HepG2 (cell line): ENCODE measurements around the gene MAP3K9. TPM values are rescaled to one million over a fixed set of nuclear protein-coding genes. Genes with fewer than 3 reads are reported as not detected.

Source experiments
- ATAC-seq: fragments of 200-7000 bp; cut with Tn5 transposase; 3 replicates; pipeline ENCODE4 v1.9.1; 2020; ENCODE audit warnings: mild to moderate bottlenecking, moderate library complexity
- BruUV-seq: library from RNA; stranded (reverse); fragments of 400-500 nt; replicated peaks from 2 replicates; lab custom pipeline; 2021; lab: Mats Ljungman, UMichigan
- CTCF ChIA-PET: fragments of 300-600 bp; formaldehyde crosslinking; extraction: SDS; loops from one replicate; lab custom pipeline; 2021; ENCODE audit warnings: low total read pairs, inconsistent platforms, low intra/inter-chr PET ratio; lab: Yijun Ruan, JAX
- POLR2A ChIA-PET: fragments of 350-600 bp; sonication (Branson Sonifier 250); formaldehyde crosslinking; loops from one replicate; lab custom pipeline; 2020; ENCODE audit warnings: antibody characterized with exemption, inconsistent platforms; lab: Yijun Ruan, JAX
- DNase-seq: peaks from one replicate; pipeline ENCODE4 v3.0.0-alpha.2; 2015; ENCODE audit warnings: low spot score
- FAIRE-seq: peaks from 3 replicates; lab custom pipeline; 2011; peaks lifted over from hg19 to GRCh38; lab: Jason Lieb, UNC
- H2AFZ ChIP-seq: one replicate; pipeline ENCODE4 v1.6.1; 2011; ENCODE audit warnings: low read length, inconsistent platforms
- H3K27ac ChIP-seq: fragments of 300-600 bp; 3 replicates; pipeline ENCODE4 v1.8.0; 2011; ENCODE audit warnings: mixed run types, mild to moderate bottlenecking, mixed read lengths, low read length, inconsistent platforms; ENCODE audit not compliant: insufficient read depth; ENCODE audit errors: extremely low read length
- H3K27me3 ChIP-seq, 2 experiments: fragments of 200-600 bp in 1 of 2; 2 replicates in 1 of 2; 3 replicates in 1 of 2; pipeline versions ENCODE4 v1.6.0 to v1.8.0; 2011; ENCODE audit warnings: low read length in 2 of 2, mild to moderate bottlenecking in 2 of 2, moderate library complexity in 2 of 2, inconsistent platforms in 1 of 2; ENCODE audit not compliant: insufficient read depth in 2 of 2, control insufficient read depth in 1 of 2
- H3K36me3 ChIP-seq, 2 experiments: fragments of 200-600 bp in 1 of 2; replicated peaks in 1 of 2; 2 replicates in 1 of 2; 3 replicates in 1 of 2; pipeline versions ENCODE4 v1.5.1 to v1.8.0; 2011; ENCODE audit warnings: low read length in 2 of 2, inconsistent platforms in 1 of 2; ENCODE audit not compliant: insufficient read depth in 2 of 2, control insufficient read depth in 1 of 2
- H3K4me1 ChIP-seq: 2 replicates; pipeline ENCODE4 v1.5.1; 2012; ENCODE audit warnings: low read length, inconsistent platforms; ENCODE audit not compliant: insufficient read depth
- H3K4me2 ChIP-seq: 2 replicates; pipeline ENCODE4 v1.6.0; 2011; ENCODE audit warnings: low read depth, low read length, inconsistent platforms
- H3K4me3 ChIP-seq, 3 experiments: fragments of 200-600 bp in 1 of 3; sonication (generic), shearing (Covaris generic) in 1 of 3; replicated peaks in 1 of 3; 2 replicates each; pipeline ENCODE4 v1.5.1; 2011 to 2016; ENCODE audit warnings: low read length in 3 of 3, inconsistent platforms in 2 of 3, low read depth in 2 of 3, mild to moderate bottlenecking in 2 of 3, control low read depth in 1 of 3, mixed read lengths in 1 of 3; ENCODE audit not compliant: insufficient read depth in 1 of 3
- H3K79me2 ChIP-seq: one replicate; pipeline ENCODE4 v1.6.1; 2011; ENCODE audit warnings: low read length, inconsistent platforms; ENCODE audit not compliant: insufficient read depth
- H3K9ac ChIP-seq: 2 replicates; pipeline ENCODE4 v1.6.0; 2011; ENCODE audit warnings: mild to moderate bottlenecking, low read depth, low read length, inconsistent platforms; ENCODE audit not compliant: insufficient read depth
- H3K9me3 ChIP-seq: 2 replicates; pipeline ENCODE4 v1.5.1; 2012; ENCODE audit warnings: mild to moderate bottlenecking, low read length
- H4K20me1 ChIP-seq: 2 replicates; pipeline ENCODE4 v1.6.0; 2011; ENCODE audit warnings: inconsistent platforms, mild to moderate bottlenecking, low read length, moderate library complexity; ENCODE audit not compliant: insufficient read depth
- HNRNPL ChIP-seq: fragments of 200-400 bp; formaldehyde crosslinking; IDR thresholded peaks from 2 replicates; pipeline ENCODE4 v1.6.1; 2017; ENCODE audit warnings: mild to moderate bottlenecking, low read depth, low read length
- JUNB ChIP-seq: sonication (generic); formaldehyde crosslinking; IDR thresholded peaks from 2 replicates; pipeline ENCODE4 v1.8.0; 2022; ENCODE audit warnings: missing genetic modification reagents, mild to moderate bottlenecking, borderline replicate concordance
- KAT8 ChIP-seq: IDR thresholded peaks from 2 replicates; pipeline ENCODE4 v1.6.1; 2016; ENCODE audit warnings: missing genetic modification reagents, missing compliant biosample characterization
- KIAA2018 ChIP-seq: sonication (generic); formaldehyde crosslinking; IDR thresholded peaks from 2 replicates; pipeline ENCODE4 v1.5.0; 2020; ENCODE audit warnings: mild to moderate bottlenecking, missing genetic modification reagents, borderline replicate concordance
- NCOR1 ChIP-seq: fragments of 200-600 bp; sonication (generic); IDR thresholded peaks from 2 replicates; pipeline ENCODE4 v1.7.0; 2017; ENCODE audit warnings: antibody characterized with exemption, low read length, borderline replicate concordance
- RFXANK ChIP-seq: IDR thresholded peaks from 2 replicates; pipeline ENCODE4 v1.6.1; 2016
- TBL1XR1 ChIP-seq: fragments of 150-350 bp; IDR thresholded peaks from 2 replicates; pipeline ENCODE4 v1.6.1; 2014; ENCODE audit warnings: borderline replicate concordance, low read length; ENCODE audit not compliant: partially characterized antibody
- ZNF777 ChIP-seq: sonication (generic); formaldehyde crosslinking; IDR thresholded peaks from 2 replicates; pipeline ENCODE4 v1.4.0; 2020; ENCODE audit warnings: missing genetic modification reagents
- WGBS: methylation state at CpG from one replicate; pipeline ENCODE4 v1.1.6; 2017; ENCODE audit warnings: low lambda C conversion rate; 5-methylcytosine and 5-hydroxymethylcytosine counted together
- in situ Hi-C: cut with HindIII; loops from 2 replicates; pipeline ENCODE4 v1.10.0; 2017; ENCODE audit warnings: low pct_unique_long_range_greater_than_20kb; ENCODE audit not compliant: extremely low pct_ligation_motif_present
- intact Hi-C: fragments of 100-400 bp; cut with micrococcal nuclease; formaldehyde crosslinking; loops from one replicate; pipeline ENCODE4 v1.10.0; 2022; ENCODE audit not compliant: unreplicated experiment
- polyA plus RNA-seq, 8 experiments: library from polyadenylated mRNA; depleted of rRNA in 3 of 8; stranded (reverse) in 7 of 8; unstranded in 1 of 8; fragments of >200 nt; fragmentation: Illumina TruSeq in 4 of 8; extraction: Trizol in 4 of 8; gene quantifications; 2 replicates each; pipeline versions ENCODE4 v1.2.1 to v1.2.3, GENCODE V29; 2011 to 2016; ENCODE audit warnings: low read depth in 4 of 8, missing spikeins in 1 of 8, mixed read lengths in 1 of 8; ENCODE audit not compliant: insufficient read depth in 1 of 8
- total RNA-seq, 5 experiments: library from RNA; depleted of rRNA; stranded (reverse); fragments of >200 nt; fragmentation: Illumina TruSeq; extraction: Trizol; gene quantifications; 2 replicates each; pipeline ENCODE4 v1.2.3, GENCODE V29; 2016; ENCODE audit warnings: low read depth in 1 of 5

The MAP3K9 gene
- total and polyA plus RNA-seq, 2 of the 13 experiments (the other 11 are each of a cell fraction or from before 2014, with no cell fraction given) = 4.3 to 4.5 TPM

GRCh38 chr14:70803321-70804310 lies 5.7 kb downstream of the MAP3K9 start:
- TF ChIP-seq KIAA2018 (CRISPR knock-in tag) (no peak), HNRNPL (no peak), KAT8 (CRISPR knock-in tag) (no peak), NCOR1 (no peak), TBL1XR1 (no peak), ZNF777 (CRISPR knock-in tag) (no peak), RFXANK (CRISPR knock-in tag) (no peak), JUNB (CRISPR knock-in tag) (no peak)
- no peak overlapping the region for H3K4me3 ChIP-seq
- CTCF ChIA-PET = no interaction called here
- peaks cover 24% of the 10 kb centered on the region for H3K4me1 ChIP-seq
- no peak overlapping the region for H2AFZ ChIP-seq
- ATAC-seq (no peak), DNase-seq (no peak), FAIRE-seq (no peak)
- H3K27me3 ChIP-seq = no peaks in the 10 kb centered on the region
- H3K36me3 ChIP-seq = peaks cover 7 to 13% of the 10 kb centered on the region in 2 experiments
- no peak overlapping the region for H3K4me2 ChIP-seq
- H3K27ac ChIP-seq = no peak overlapping the region
- peaks cover 2% of the 10 kb centered on the region; the same call in 1 of the 2 replicates for H4K20me1 ChIP-seq
- intact Hi-C loops (no loop called here), in situ Hi-C loops (no loop called here)
- peaks cover 24% of the 10 kb centered on the region for H3K79me2 ChIP-seq
- POLR2A ChIA-PET = no interaction called here
- 99% methylated on average over 3 of the region's 3 CpGs for WGBS
- H3K9me3 ChIP-seq = no peaks in the 10 kb centered on the region
- H3K9ac ChIP-seq = no peak overlapping the region
- no TSS peak for BruUV-seq
